NCI-H748 (cell line): Measurements from ENCODE around the gene TBCEL.

ENCODE experiments used
- DNase-seq: peaks from one replicate; lab custom pipeline; 2025; ENCODE audit not compliant: unreplicated experiment; lab: John Stamatoyannopoulos, UW

Gene TBCEL

DNA sequence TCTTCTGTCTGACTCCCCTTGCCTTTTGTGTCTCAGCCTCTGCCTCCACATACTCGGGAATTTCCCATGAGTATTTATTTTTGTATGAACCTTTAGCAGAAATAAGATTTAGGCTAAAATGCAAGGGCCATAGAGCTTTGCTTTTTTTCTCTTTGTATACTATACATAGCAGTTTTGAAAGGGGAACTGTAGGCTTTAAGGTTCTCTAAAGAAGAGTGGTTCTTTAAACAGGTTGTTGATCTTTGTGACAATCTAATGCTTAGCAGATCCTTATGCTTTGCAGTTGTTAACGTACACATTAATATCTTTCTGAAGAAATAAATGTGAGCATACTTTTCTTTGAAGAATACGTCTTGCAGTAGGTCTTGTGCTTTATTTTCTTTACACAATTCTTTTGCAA, 35.0 kb downstream of the TBCEL start:
- DNase-seq: no peak

DNA sequence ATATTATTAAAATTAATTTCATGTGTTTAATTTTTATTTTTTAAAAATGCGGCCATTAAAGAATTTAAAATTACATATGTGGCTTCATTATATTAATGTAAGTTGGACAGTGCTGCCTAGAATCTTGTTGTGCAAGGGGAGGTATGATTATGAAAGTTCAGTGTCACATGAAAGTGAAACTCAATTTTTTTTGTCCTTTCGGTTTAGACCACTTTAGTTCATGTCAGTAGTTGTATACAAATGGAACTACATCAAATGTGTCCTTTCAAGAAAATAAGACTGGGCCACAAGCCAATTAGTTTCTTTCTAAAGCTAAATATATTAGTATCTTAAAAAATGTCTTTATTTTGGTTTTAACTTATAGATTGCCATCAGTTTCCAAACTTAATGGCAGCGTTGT, 35.7 kb downstream of the TBCEL start:
- DNase-seq: no peak

DNA sequence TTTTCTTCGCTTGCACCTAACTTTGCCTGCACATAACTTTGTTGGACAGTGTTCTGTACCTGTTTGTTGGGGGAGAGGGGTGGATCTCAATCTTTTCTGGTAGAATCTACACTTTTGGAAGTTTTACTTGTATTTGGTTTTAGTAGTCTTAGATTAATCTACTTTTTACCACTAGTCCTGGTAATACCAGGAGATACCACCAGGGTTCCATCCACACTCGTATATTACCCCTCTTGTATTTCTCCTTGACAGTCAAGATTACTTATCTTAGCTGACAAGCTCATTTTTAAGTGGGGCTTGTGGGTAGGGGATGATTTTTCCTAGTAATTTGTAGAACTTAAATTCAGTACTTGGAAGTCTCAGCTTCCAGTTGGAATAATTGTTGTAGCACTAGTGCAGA, 39.8 kb downstream of the TBCEL start:
- DNase-seq: peak; percentile 0

DNA sequence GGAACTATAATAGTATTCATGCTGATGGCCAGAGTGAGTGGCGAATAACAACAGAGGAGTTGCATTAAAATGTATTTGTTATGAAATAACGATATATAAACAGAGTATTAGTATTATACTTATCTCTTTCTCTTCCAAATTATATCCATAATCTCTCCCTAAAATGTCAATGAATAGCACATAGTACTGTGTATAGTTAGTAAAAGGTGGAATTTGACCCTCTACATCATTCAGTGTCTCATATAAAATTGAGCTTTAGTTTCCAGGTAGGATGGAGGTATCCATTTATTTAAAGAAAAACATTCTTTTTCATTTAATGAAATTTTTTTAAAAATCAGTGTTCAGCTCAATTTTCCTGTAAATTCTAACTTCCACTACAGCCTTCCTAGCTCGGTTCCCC, 42.7 kb downstream of the TBCEL start:
- no peak for DNase-seq

DNA sequence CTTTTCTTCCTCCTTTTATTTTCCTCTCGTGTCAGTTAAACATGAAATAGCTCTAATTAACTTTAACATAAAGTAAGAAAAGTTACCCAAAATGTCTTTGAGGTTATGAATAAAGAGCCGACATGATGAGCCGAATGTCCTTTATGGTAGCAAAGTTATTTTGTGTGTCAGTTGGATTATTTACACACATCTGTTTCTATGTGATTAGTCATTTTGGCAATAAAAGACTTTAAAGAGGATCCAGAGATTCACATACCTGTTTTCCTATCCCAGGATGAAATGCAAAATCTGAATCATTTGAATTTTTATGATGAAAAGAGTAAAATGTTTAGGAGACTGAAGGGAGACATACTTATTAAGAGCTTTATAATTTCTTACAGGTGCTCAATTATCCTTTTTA, 43.1 kb downstream of the TBCEL start:
- DNase-seq: peak; percentile 32

DNA sequence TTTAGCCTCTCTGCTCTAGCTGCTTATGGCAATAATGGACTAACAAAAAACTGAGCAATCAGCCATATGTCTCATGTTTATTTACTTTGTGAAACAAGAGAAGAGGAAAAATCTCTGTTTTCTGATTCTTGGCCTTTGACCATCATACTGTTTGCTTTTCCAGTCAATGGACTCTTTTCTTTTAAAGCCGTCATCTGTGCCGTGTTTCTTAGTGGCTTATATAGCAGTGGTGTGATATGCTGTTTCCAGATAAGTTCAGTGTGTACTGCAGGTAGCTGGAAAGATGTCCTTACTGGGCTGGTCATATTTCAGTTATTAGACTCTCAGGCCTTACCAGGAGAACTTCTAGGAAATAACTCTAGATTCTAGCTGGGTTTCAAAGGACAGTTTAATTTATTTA, 43.6 kb downstream of the TBCEL start:
- DNase-seq: peak; percentile 92

DNA sequence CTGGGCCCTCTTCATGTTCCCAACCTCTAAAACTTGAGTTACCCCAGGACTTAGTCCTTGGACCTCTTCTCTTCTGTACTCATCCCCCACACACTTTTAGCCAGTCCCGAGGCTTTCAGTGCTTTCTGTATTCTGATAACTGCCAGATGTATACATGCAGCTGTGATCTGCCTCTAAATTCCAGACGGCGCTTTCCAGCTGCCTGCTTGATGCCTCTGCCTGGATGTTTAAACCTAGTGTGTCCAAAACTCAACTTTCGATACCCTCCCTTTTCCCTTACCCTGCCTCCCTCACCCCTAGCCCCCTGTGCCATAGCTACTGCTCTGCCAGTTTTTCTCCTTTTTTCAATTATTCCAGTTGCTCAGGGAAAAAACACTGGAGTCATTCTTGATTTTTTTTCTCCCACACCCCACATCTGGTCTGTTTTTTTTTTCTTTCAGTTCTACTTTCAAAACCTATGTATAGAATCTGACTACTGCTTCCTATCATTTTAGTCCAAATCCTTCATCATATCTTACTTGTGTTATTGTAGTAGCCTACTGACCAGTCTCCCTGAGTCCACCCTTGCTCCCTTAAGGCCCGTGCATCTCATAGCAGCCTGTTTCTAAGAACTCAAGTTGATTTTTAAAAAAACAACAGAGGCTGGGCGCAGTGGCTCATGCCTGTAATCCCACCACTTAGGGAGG, 44.2 kb downstream of the TBCEL start:
- no peak for DNase-seq

DNA sequence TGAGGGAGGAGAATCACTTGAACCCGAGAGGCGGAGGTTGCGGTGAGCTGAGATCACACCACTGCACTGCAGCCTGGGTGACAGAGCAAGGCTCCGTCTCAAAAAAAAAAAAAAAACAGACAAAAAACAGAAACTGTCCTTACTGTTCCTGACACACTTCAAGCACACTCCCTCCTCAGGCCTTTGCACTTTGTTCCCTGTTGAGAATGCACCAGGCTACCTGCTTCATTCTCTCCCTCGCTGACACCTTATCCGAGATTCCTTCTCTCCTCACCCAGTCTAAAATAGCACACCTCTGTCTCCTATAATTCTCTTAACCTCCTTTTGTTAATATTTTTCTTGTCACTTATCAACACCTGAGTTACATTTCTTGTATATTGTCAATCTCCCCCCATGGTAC, 44.9 kb downstream of the TBCEL start:
- no peak for DNase-seq

DNA sequence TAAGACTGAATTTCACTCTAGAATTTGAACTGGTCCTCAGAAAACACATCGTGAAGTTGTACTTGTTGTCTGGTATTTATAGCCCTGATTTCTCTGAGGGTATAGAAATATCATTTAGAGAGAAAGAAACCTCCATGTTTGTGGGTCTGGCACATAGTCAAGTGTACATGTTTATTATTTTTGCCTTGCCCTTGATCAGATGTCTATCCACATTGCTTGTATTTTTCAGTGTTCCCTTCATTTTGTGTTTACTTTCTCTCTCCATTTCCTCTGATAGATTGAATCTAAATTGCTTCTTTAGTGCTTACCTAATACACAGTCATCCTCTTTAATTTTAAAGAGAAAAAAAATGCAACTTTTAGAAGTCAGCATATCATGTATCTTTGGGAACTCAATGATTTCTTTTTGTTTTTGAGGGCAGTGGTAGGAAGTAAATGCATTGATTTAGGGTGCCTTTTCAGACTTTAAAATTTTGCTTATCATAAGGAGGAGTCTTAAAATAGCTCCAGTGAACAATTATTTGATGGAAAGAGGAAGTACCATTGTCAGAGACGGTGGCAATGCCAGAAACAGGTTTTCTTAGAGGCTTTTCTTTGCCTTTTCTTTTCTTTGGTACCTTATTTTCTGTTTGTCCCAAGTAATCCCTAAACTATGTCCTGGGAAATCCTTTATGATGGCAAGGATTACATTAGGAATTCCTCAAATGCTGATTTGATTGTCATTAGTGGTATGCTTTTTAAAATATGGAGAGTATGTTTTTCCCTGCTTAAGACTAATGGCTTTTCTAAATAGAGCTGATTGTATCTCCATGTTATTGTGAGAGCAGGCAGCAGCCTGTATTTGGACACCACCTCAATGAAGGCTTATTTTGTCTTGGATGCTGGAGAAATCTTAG, 47.3 kb downstream of the TBCEL start:
- DNase-seq: no peak

DNA sequence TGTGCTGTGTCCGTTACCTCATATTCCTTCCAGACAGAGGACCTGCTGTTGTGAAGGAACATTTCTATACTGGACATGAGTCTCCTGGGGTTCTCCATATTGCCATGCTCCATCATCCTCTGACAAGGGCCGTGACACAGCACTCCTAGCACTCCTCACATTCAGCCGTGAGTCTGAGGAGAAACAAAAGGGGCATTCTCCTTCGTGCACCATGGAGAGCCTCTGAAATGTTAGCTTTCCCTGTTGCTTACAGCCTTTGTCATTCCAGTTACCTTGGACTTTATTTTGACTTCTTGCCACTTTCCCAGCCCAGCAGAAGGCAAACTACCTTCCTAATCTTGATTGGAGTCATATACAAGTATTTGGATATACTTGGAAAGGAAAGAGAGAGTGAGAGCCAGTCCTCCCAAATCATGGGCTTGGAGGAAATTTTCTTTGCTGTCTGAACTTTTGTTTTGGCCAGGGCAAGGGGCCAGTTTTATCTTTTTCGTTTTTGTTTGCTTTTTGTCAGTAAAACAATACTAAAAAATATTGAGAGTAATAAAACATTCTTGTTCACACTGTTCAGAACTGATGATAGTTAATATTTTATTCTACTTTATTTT, 48.0 kb downstream of the TBCEL start:
- DNase-seq: no peak

DNA sequence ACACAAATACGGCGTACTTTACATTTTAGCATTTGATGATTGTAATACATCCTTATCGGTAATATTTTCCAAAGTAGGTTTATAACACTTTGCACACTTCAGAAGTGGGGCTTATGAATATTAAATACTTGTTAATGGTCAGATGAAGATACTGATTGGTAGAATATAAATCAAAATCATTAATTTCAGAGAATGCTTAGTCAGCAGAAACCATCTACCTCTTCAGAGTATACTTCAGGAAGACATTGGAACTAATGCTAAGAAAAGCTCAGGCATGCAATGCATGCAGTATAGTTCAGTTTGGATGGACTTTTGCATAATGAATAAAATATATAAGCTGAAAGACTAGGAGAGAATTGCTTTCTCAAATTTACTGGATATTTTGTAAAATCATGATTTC, 57.4 kb downstream of the TBCEL start:
- no peak for DNase-seq

DNA sequence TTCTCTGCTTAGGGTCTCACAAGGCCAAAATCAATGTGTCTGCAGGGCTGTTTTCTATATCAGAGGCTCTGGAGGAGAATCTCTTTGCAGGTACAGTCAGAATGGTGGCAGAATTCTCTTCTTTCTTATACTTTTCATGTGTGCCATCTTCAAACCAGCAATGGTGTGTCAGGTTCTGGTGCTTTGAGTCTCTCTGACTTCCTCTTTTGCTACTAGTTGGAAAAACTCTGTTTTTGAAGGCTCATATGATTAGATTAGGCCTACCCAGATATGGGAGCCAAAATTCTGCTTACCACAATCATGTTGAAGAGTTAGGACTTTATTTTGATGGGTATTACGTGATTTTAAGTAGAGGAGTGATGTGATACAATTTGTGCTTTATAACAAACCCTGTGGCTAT, 58.3 kb downstream of the TBCEL start:
- no peak for DNase-seq

DNA sequence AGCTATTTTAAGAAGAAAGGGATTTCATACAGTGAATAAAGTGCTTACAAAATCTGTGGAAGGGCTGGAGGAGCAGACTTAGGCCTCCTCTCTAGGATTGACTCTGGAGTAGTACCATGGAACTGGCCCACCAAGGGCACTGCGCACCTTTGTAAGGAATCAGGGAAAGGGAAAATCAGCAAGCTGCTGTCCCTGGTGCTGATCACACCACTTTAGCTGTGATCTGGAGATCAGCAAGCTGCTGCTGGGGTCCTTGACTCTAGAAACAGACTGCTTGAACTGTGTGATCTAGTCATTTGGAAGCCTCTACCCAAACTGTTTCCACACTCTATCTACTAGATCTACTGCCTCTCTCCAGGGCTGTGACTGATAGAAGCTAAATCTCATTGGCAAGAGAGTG, 58.8 kb downstream of the TBCEL start:
- DNase-seq: no peak

DNA sequence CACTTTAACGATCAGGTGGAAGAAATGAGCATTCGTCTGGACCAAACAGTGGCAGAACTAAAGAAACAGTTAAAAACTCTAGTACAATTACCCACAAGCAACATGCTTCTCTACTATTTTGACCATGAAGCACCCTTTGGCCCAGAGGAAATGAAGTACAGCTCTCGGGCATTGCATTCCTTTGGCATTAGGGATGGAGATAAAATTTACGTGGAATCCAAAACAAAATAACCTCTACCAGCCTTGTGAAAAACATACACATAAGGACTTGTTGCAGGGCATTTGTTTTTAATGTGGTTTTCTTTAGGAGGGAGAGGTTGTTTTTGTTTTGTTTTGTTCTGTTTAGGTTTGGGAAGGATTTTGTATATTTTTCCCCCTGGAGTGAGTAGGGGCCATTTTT, 63.0 kb downstream of the TBCEL start:
- DNase-seq: no peak

DNA sequence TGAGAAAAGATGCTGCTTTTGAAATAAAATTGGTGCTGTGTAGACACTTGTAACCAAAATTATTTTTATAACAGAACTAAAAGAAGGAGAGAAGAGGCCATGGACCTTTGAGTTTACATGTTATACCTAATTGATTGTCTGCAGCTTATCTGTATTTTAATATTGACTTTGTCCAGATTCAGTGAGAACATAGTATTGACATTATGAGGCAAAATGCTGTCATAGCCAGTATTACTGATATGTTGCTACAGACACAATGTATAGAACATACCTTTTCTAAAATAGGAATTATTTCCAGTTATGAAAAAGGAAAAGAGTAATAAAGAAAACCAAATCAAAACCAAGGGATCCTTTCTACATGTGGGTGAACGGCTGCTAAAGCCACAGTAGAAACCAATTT, 65.7 kb downstream of the TBCEL start:
- no peak for DNase-seq

DNA sequence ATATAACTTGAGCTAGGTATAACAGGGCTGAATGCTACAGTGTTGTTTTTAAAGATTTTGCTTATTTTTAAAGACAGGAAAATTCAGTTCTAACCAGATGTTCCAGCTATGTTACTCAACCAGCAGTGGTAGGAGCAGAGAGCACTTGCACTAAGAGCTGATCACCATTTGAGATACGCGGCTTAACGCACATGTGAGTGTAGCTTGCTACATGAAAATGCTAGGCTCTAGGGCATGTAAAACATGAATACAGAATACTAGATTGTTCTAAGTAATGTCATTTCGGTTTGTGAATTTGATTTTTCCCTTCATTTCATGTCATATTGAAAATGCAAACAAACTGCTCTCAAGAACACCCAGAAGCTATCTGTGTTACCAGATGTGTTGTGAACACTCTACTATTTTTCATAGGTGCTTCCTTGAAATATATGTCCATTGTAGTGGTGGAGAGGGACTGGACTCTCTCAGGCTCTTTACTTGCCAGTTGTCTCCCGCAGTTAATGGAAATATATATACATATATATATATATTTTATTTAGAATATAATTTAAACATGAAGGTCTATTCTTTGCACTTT, 66.3 kb downstream of the TBCEL start:
- no peak for DNase-seq

DNA sequence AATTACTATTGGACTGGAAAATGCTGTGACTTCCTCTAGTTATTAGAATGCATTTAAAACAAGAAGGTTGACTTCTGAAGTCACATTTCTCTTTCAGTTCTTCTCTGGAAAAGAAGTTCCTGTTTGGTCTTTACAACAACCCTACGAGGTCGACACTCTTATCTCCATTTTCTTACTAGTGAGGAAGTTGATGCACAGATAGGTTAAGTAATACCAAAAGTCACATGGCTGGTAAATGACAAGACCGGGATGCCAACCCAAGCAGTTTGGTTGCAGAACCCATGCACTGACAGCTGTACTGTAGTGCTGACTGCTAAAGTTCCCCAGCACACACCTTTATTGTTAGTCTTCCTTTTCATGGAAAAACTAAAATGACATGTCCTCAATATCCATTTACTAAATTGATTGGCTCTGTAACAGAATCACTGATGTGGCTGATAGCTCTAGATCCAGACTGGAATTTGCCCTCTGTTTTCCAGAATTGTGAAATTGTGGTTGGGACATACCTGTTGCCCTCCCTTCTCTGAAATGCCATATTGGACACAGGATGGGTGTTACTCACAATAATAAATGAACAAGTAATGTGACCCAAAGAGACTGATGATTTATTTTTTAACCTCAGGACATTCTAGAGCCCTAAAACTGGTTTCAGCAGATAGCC, 67.7 kb downstream of the TBCEL start:
- no peak for DNase-seq

DNA sequence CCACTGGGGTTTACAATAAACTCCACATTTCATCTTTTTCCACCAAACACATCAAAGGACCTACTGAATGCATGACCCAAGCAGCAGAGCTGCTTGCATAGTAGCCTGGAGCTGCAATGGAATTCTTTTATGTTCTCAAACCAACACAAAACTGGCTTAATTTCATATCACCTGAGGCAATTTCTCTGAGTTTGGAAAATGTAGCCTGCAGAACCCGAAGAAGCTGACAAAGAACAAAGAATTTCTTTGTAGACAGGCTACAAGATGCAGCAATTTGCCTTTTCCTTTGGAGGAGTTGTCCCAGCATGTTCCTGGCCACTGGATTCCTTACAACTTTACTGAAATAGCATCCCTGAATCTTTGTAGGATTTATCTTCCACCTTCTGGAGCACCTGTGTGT, 71.7 kb downstream of the TBCEL start:
- DNase-seq: no peak

DNA sequence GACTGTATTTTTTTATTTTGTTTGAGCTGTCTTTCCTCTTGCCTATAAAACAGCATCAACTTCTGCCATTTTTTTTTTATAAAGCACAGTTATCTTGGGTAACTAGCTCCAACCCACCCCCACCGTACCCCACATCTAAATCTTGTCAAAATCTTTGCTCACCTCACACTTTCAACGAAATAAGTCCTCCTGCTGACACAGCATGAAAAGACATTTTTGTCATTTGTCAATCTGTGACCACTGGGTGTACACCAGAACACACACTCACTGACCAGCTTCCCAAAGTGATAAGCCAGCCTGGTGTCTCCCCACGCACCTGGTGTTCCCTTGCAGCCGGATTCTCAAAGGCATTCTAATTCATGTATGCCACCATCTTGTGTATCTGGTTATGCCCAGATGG, 75.5 kb downstream of the TBCEL start:
- DNase-seq: no peak

DNA sequence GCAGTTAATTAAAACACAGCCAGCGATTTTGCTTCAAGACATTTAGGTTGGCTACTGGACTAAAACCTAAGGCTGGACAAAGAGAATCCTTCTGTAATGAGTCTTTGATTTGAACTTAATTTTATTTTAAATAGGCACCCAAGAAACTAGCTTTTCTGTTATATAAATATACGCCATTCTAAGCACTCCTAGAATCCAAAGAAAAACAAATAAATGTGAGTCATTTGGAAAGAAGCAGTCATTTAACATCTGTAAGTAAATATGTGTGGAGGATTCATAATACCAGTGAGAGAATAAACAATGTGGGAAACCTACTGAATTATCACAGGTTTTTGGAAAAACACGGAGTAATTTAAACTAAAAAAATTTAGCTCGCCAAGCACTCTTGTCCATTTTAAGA, 76.0 kb downstream of the TBCEL start:
- DNase-seq: no peak

DNA sequence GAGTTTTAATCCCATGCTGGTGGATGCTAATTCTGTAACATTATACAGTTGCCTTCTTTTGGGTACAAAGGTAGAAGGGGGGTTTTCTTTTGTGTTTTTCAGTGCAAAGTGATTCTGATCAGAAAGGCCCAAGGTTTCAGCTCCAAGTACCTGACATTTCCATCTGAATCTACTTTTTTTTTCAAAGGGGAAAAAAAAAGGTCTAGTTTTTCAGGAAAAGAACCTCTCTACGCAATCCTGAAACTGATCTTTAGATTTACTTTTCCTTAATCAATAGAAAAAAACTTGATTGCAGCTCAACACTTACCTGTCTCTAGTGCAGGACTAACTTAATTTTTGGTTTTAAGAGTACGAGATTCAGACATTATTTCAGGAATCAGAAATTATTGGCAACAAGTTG, 77.0 kb downstream of the TBCEL start, which contains the start of gene TECTA:
TECTA (plus strand) TSS at position 301 of the 400 bp plus-strand sequence. CDS start 1,423 bp downstream, outside the sequence.
- no peak for DNase-seq
